Measurements from ENCODE around the gene C9orf85.

Gene C9orf85

GRCh38 chr9:71910650-71911060 is 784 bp upstream of the C9orf85 start:
- Histone ChIP-seq H3K36me3 (ENCODE audit: low read length) (no peaks in the 10 kb centered on the region), H3K27ac (ENCODE audit: low read depth, low read length) (peak overlapping the region; percentile 62), H4K20me1 (ENCODE audit: low read depth, low read length) (peaks cover 19% of the 10 kb centered on the region), H3F3A (ENCODE audit: insufficient read depth) (no peaks in the 10 kb centered on the region), H3K4me2 (ENCODE audit: low read depth, low read length, poor library complexity, severe bottlenecking) (peak overlapping the region; percentile 87), H3K9me3 (ENCODE audit: insufficient read depth, low read length) (no peaks in the 10 kb centered on the region), H2AFZ (ENCODE audit: low read depth, low read length, severe bottlenecking) (peak overlapping the region; percentile 75), H3K4me3 (ENCODE audit: insufficient read depth, low read length, poor library complexity, severe bottlenecking) (peak overlapping the region; percentile 86), H3K9me2 (replicated peaks; ENCODE audit: insufficient read depth, low read length) (no peaks in the 10 kb centered on the region), H3K9ac (ENCODE audit: low read length) (peak overlapping the region; percentile 94), H3K79me2 (ENCODE audit: insufficient read depth, low read length) (peaks cover 85% of the 10 kb centered on the region), H3K27me3 (ENCODE audit: low read length) (no peaks in the 10 kb centered on the region)
- TF ChIP-seq, protein P1, sequence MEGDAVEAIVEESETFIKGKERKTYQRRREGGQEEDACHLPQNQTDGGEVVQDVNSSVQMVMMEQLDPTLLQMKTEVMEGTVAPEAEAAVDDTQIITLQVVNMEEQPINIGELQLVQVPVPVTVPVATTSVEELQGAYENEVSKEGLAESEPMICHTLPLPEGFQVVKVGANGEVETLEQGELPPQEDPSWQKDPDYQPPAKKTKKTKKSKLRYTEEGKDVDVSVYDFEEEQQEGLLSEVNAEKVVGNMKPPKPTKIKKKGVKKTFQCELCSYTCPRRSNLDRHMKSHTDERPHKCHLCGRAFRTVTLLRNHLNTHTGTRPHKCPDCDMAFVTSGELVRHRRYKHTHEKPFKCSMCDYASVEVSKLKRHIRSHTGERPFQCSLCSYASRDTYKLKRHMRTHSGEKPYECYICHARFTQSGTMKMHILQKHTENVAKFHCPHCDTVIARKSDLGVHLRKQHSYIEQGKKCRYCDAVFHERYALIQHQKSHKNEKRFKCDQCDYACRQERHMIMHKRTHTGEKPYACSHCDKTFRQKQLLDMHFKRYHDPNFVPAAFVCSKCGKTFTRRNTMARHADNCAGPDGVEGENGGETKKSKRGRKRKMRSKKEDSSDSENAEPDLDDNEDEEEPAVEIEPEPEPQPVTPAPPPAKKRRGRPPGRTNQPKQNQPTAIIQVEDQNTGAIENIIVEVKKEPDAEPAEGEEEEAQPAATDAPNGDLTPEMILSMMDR (IDR thresholded peaks at IDR 0.05; ENCODE audit: insufficient read depth, low read length, poor library complexity, severe bottlenecking), result no peak
- TF ChIP-seq EZH2phosphoT487 (conservative IDR thresholded peaks at IDR 0.05; ENCODE audit: low read length), result no peak

DNA sequence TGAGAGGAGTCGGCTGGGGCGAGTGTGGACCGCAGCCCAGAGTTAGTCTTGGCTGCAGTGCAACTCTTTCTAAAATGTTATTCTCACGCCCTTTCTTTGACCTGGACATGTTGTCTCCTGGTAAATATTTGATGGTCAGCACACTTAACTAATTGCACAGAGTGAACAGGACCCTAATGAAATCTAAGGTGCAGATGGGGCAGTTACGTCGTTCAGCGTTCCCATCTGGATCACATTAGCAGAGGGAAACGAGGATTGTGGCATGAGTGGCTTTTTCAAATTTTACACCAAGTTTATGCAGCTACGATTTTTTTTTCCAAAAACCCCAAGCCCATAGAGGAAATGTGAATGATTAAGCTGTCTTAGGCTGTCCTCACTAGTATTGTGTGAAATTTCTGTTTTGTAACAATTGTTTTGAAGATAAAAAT is 483 bp downstream of the C9orf85 start:
- peak overlapping the region; percentile 73 for H3K27ac ChIP-seq (ENCODE audit: low read depth, low read length)
- peak overlapping the region; percentile 85 for H3K4me3 ChIP-seq (ENCODE audit: insufficient read depth, low read length, poor library complexity, severe bottlenecking)
- H3K9me3 ChIP-seq (ENCODE audit: insufficient read depth, low read length), result no peaks in the 10 kb centered on the region
- H3F3A ChIP-seq (ENCODE audit: insufficient read depth), result no peaks in the 10 kb centered on the region
- no peaks in the 10 kb centered on the region for H3K27me3 ChIP-seq (ENCODE audit: low read length)
- H3K4me2 ChIP-seq (ENCODE audit: low read depth, low read length, poor library complexity, severe bottlenecking), result peak overlapping the region; percentile 89
- H3K79me2 ChIP-seq (ENCODE audit: insufficient read depth, low read length), result peaks cover 88% of the 10 kb centered on the region
- H3K9ac ChIP-seq (ENCODE audit: low read length), result peak overlapping the region; percentile 73
- peak overlapping the region; percentile 72 for H2AFZ ChIP-seq (ENCODE audit: low read depth, low read length, severe bottlenecking)
- TF ChIP-seq, protein P1 (IDR thresholded peaks at IDR 0.05; ENCODE audit: insufficient read depth, low read length, poor library complexity, severe bottlenecking), result no peak
- TF ChIP-seq EZH2phosphoT487 (conservative IDR thresholded peaks at IDR 0.05; ENCODE audit: low read length), result no peak
- no peaks in the 10 kb centered on the region for H3K36me3 ChIP-seq (ENCODE audit: low read length)
- H3K9me2 ChIP-seq (replicated peaks; ENCODE audit: insufficient read depth, low read length), result no peaks in the 10 kb centered on the region
- H4K20me1 ChIP-seq (ENCODE audit: low read depth, low read length), result peaks cover 20% of the 10 kb centered on the region

GRCh38 chr9:71915495-71915894 is 4.1 kb downstream of the C9orf85 start:
- H3K27me3 ChIP-seq (ENCODE audit: low read length), result no peaks in the 10 kb centered on the region
- H2AFZ ChIP-seq (ENCODE audit: low read depth, low read length, severe bottlenecking), result no peak overlapping the region
- H3K9me2 ChIP-seq (replicated peaks; ENCODE audit: insufficient read depth, low read length), result no peaks in the 10 kb centered on the region
- H3K4me2 ChIP-seq (ENCODE audit: low read depth, low read length, poor library complexity, severe bottlenecking), result no peak overlapping the region
- peaks cover 3% of the 10 kb centered on the region; the same call in 1 of the 2 replicates for H4K20me1 ChIP-seq (ENCODE audit: low read depth, low read length)
- no peak overlapping the region for H3K9ac ChIP-seq (ENCODE audit: low read length)
- H3K79me2 ChIP-seq (ENCODE audit: insufficient read depth, low read length), result peaks cover 75% of the 10 kb centered on the region
- TF ChIP-seq, protein P1 (IDR thresholded peaks at IDR 0.05; ENCODE audit: insufficient read depth, low read length, poor library complexity, severe bottlenecking), result no peak
- no peak for TF ChIP-seq EZH2phosphoT487 (conservative IDR thresholded peaks at IDR 0.05; ENCODE audit: low read length)
- H3K27ac ChIP-seq (ENCODE audit: low read depth, low read length), result no peak overlapping the region
- H3K4me3 ChIP-seq (ENCODE audit: insufficient read depth, low read length, poor library complexity, severe bottlenecking), result no peak overlapping the region
- H3K36me3 ChIP-seq (ENCODE audit: low read length), result no peaks in the 10 kb centered on the region
- H3F3A ChIP-seq (ENCODE audit: insufficient read depth), result no peaks in the 10 kb centered on the region
- no peaks in the 10 kb centered on the region for H3K9me3 ChIP-seq (ENCODE audit: insufficient read depth, low read length)
